BLaER1 (cell line): Measurements from ENCODE around the gene ADORA2B.
A peak's percentile ranks its signal among the peaks of the same experiment; 100 is the strongest.

ENCODE experiments used
- H3K27ac ChIP-seq: shearing (Covaris generic); formaldehyde crosslinking; 2 replicates; pipeline ENCODE4 v1.8.1; 2022
- H3K27me3 ChIP-seq: shearing (Covaris generic); formaldehyde crosslinking; 2 replicates; pipeline ENCODE4 v1.8.1; 2022
- H3K36me3 ChIP-seq: shearing (Covaris generic); formaldehyde crosslinking; 2 replicates; pipeline ENCODE4 v1.8.1; 2022
- H3K4me1 ChIP-seq: shearing (Covaris generic); formaldehyde crosslinking; 2 replicates; pipeline ENCODE4 v1.8.1; 2022
- H3K4me2 ChIP-seq: shearing (Covaris generic); formaldehyde crosslinking; 2 replicates; pipeline ENCODE4 v1.8.1; 2022
- H3K4me3 ChIP-seq: shearing (Covaris generic); formaldehyde crosslinking; 2 replicates; pipeline ENCODE4 v1.8.1; 2022
- H3K9ac ChIP-seq: shearing (Covaris generic); formaldehyde crosslinking; 2 replicates; pipeline ENCODE4 v1.8.1; 2022
- H3K9me3 ChIP-seq: shearing (Covaris generic); formaldehyde crosslinking; 2 replicates; pipeline ENCODE4 v1.8.1; 2022
- H4K20me1 ChIP-seq: shearing (Covaris generic); formaldehyde crosslinking; 2 replicates; pipeline ENCODE4 v1.8.1; 2022
- Cebpa-rat ChIP-seq: shearing (Covaris generic); IDR thresholded peaks from 2 replicates; pipeline ENCODE4 v1.8.1; 2022

ADORA2B gene

DNA sequence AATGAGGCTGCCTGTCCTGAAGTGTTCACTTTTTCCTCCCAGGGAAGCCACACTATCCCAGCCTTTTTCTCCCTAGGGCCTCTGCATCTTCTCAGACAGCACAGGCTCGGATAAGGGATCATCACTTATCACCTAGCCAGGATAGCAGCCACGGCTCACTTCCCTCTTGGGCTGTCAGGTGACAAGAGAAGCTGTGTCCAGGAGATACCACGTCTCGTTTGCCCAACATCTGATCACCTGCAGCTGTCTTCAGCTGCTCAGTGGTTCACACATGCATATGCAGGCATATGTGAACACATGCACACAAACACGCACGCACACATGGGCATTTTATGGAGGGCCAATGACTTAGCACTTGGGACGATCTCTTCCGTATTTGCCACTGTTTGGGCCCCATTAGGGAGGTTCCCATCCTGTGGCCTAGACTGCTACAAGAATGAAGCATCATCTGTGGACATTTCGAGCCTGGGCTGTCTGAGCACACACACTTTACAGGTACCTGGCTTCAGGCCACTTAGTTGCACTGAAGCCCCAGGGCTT, 32.4 kb upstream of the ADORA2B start:
- no peak overlapping the region for H3K27ac ChIP-seq
- H3K27me3 ChIP-seq, result peaks cover 16% of the 10 kb centered on the region
- no peak overlapping the region for H3K4me3 ChIP-seq
- no peaks in the 10 kb centered on the region for H3K36me3 ChIP-seq
- peaks cover 7% of the 10 kb centered on the region for H3K4me1 ChIP-seq
- H3K4me2 ChIP-seq, result no peak overlapping the region
- no peak for TF ChIP-seq Cebpa-rat
- H4K20me1 ChIP-seq, result no peaks in the 10 kb centered on the region
- no peaks in the 10 kb centered on the region for H3K9me3 ChIP-seq
- H3K9ac ChIP-seq, result no peak overlapping the region

GRCh38 chr17:15913826-15914225, 31.1 kb upstream of the ADORA2B start:
- Histone ChIP-seq H3K9me3 (no peaks in the 10 kb centered on the region), H3K27me3 (peaks cover 23% of the 10 kb centered on the region), H3K36me3 (no peaks in the 10 kb centered on the region), H4K20me1 (no peaks in the 10 kb centered on the region), H3K27ac (no peak overlapping the region), H3K4me3 (no peak overlapping the region), H3K4me1 (peaks cover 8% of the 10 kb centered on the region), H3K9ac (no peak overlapping the region), H3K4me2 (no peak overlapping the region)
- no peak for TF ChIP-seq Cebpa-rat

DNA sequence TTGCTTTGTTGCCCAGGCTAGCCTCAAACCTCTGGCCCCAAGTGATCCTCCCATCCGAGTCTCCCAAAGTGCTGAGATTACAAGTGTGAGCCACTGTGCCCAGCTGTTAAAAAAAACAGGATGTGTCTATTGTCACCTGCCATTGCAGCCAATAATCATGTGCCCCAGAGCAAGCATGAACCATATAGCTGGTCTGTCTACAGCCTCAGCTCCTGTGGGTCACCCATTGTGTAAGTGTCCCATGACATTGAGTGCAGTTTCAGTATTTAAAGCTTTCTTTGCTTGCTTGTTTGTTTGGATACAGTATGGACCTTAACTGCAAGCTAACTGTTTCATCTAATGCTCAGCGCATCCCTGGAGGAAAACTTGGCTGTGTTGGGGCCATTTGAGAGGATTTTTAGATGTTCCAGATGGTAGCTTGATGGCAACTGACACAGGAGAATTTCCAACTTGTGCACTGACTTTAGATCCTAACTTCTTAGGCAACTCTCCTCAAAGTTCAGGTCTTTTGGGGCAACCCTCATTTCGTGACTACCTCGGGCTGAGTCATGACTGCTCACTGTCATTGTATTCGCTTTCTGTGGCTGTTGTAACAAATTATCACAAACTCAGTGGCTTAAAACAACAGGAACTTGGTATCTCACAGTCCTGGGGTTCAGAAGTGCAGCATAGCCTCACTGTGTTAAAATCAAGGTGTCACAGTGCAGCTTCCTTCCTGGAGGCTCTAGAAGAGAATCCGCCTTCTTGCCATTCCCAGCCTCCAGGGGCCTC, 30.3 kb upstream of the ADORA2B start:
- H3K9ac ChIP-seq, result no peak overlapping the region
- no peaks in the 10 kb centered on the region for H3K36me3 ChIP-seq
- H3K4me1 ChIP-seq, result peaks cover 8% of the 10 kb centered on the region
- no peaks in the 10 kb centered on the region for H4K20me1 ChIP-seq
- no peak overlapping the region for H3K4me2 ChIP-seq
- no peak overlapping the region for H3K4me3 ChIP-seq
- H3K27ac ChIP-seq, result no peak overlapping the region
- no peaks in the 10 kb centered on the region for H3K9me3 ChIP-seq
- peaks cover 23% of the 10 kb centered on the region for H3K27me3 ChIP-seq
- no peak for TF ChIP-seq Cebpa-rat

- Histone ChIP-seq H4K20me1 (no peaks in the 10 kb centered on the region), H3K4me2 (no peak overlapping the region), H3K4me1 (peaks cover 8% of the 10 kb centered on the region), H3K27ac (no peak overlapping the region), H3K9me3 (no peaks in the 10 kb centered on the region), H3K9ac (no peak overlapping the region), H3K27me3 (peaks cover 23% of the 10 kb centered on the region), H3K4me3 (no peak overlapping the region), H3K36me3 (no peaks in the 10 kb centered on the region)
- no peak for TF ChIP-seq Cebpa-rat
Observed at GRCh38 chr17:15915961-15916360, 29.0 kb upstream of the ADORA2B start.

DNA sequence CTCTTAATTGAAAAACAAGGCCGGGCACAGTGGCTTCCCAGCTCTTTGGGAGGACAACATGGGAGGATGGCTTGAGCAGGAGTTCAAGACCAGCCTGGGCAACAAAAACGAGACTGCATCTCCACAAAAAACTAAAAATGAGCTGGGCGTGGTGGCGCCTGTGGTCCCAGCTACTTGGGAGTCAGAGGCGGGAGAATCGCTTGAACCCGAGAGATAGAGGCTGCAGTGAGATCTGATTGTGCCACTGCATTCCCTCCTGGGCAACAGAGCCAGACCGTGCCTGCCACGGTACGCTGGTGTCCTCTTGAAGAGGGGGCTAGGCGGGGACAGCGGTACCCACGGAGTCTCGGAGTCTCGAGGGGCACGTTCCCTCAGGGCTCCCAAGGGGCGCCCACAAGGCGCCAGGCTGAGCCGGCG, 27.9 kb upstream of the ADORA2B start:
- H4K20me1 ChIP-seq, result no peaks in the 10 kb centered on the region
- no peak for TF ChIP-seq Cebpa-rat
- no peak overlapping the region for H3K4me3 ChIP-seq
- H3K27ac ChIP-seq, result no peak overlapping the region
- no peaks in the 10 kb centered on the region for H3K9me3 ChIP-seq
- peaks cover 8% of the 10 kb centered on the region for H3K4me1 ChIP-seq
- no peaks in the 10 kb centered on the region for H3K36me3 ChIP-seq
- no peak overlapping the region for H3K9ac ChIP-seq
- H3K27me3 ChIP-seq, result peaks cover 23% of the 10 kb centered on the region
- peak overlapping the region; percentile 59 for H3K4me2 ChIP-seq

GRCh38 chr17:15917438-15918027, 27.4 kb upstream of the ADORA2B start:
- Histone ChIP-seq H3K9me3 (no peaks in the 10 kb centered on the region), H3K27me3 (peaks cover 23% of the 10 kb centered on the region), H3K27ac (no peak overlapping the region), H3K36me3 (no peaks in the 10 kb centered on the region), H3K9ac (no peak overlapping the region), H3K4me2 (peak overlapping the region; percentile 59), H3K4me1 (peaks cover 8% of the 10 kb centered on the region), H3K4me3 (no peak overlapping the region), H4K20me1 (no peaks in the 10 kb centered on the region)
- no peak for TF ChIP-seq Cebpa-rat

DNA sequence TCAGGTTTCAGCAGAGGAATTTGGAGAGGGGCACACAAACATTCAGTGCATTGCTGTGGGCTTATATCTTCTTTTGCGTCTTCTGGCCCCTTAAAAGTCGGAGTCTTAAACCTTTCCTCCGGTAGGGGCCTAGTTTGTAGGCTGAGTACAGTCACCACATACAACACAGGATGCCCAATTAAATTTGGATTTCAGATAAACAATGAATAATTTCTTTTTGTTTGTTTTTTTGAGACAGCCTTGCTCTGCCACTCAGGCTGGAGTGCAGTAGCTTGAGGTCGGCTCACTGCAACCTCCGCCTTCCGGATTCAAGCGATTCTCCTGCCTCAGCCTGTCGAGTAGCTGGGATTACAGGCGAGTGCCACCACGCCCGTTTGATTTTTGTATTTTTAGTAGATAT, 26.7 kb upstream of the ADORA2B start:
- Histone ChIP-seq H3K27me3 (peaks cover 23% of the 10 kb centered on the region), H3K4me1 (peaks cover 8% of the 10 kb centered on the region), H3K27ac (no peak overlapping the region), H4K20me1 (no peaks in the 10 kb centered on the region), H3K36me3 (no peaks in the 10 kb centered on the region), H3K9ac (no peak overlapping the region), H3K4me2 (no peak overlapping the region), H3K9me3 (no peaks in the 10 kb centered on the region), H3K4me3 (no peak overlapping the region)
- TF ChIP-seq Cebpa-rat, result no peak

DNA sequence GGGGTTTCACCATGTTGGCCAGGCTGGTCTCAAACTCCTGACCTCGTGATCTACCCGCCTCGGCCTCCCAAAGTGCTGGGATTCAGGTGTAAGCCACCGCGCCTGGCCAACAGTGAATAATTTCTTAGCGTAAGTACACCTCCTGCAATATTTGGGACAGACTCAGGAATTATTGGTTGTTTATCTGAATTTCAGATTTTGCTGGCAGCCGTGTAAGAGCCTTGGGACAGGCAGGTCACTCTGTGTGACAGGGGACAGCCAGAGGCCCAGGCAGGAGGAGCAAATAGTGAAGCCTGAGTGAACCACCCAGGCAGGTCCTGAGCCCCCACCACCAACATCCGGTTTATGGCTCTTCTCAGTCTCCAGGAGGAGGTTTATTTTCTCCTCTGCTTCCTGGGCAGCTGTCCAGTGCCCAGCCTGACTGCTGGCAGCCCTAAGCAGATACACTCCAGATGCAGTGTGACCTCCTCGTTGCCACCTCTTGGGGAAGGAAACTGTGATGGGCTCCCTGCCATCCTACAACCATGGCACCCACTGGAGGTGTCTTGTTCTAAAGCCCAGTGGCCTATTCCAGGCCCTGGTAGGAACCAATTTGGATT, 26.2 kb upstream of the ADORA2B start:
- H3K4me2 ChIP-seq, result no peak overlapping the region
- H3K9ac ChIP-seq, result no peak overlapping the region
- H3K27ac ChIP-seq, result no peak overlapping the region
- no peak overlapping the region for H3K4me3 ChIP-seq
- no peaks in the 10 kb centered on the region for H4K20me1 ChIP-seq
- H3K36me3 ChIP-seq, result no peaks in the 10 kb centered on the region
- peaks cover 23% of the 10 kb centered on the region for H3K27me3 ChIP-seq
- peaks cover 8% of the 10 kb centered on the region for H3K4me1 ChIP-seq
- no peaks in the 10 kb centered on the region for H3K9me3 ChIP-seq
- TF ChIP-seq Cebpa-rat, result no peak

GRCh38 chr17:15919466-15919865, 25.5 kb upstream of the ADORA2B start:
- H3K9ac ChIP-seq, result no peak overlapping the region

GRCh38 chr17:15920758-15921239, 24.1 kb upstream of the ADORA2B start:
- Histone ChIP-seq H3K27ac (no peak overlapping the region), H3K4me3 (no peak overlapping the region), H3K4me1 (peaks cover 8% of the 10 kb centered on the region), H3K9me3 (no peaks in the 10 kb centered on the region), H3K27me3 (peaks cover 22% of the 10 kb centered on the region), H4K20me1 (no peaks in the 10 kb centered on the region), H3K36me3 (no peaks in the 10 kb centered on the region), H3K4me2 (no peak overlapping the region), H3K9ac (no peak overlapping the region)
- no peak for TF ChIP-seq Cebpa-rat

More at GRCh38 chr17:15919466-15919865, 25.5 kb upstream of the ADORA2B start:
- H3K4me3 ChIP-seq, result no peak overlapping the region
- no peak overlapping the region for H3K27ac ChIP-seq
- H3K36me3 ChIP-seq, result no peaks in the 10 kb centered on the region
- H3K27me3 ChIP-seq, result peaks cover 23% of the 10 kb centered on the region
- H3K9me3 ChIP-seq, result no peaks in the 10 kb centered on the region
- no peak overlapping the region for H3K4me2 ChIP-seq
- no peaks in the 10 kb centered on the region for H4K20me1 ChIP-seq
- no peak for TF ChIP-seq Cebpa-rat
- peaks cover 8% of the 10 kb centered on the region for H3K4me1 ChIP-seq
